ENCODE measurements around the gene DLG2.

Gene DLG2

DNA sequence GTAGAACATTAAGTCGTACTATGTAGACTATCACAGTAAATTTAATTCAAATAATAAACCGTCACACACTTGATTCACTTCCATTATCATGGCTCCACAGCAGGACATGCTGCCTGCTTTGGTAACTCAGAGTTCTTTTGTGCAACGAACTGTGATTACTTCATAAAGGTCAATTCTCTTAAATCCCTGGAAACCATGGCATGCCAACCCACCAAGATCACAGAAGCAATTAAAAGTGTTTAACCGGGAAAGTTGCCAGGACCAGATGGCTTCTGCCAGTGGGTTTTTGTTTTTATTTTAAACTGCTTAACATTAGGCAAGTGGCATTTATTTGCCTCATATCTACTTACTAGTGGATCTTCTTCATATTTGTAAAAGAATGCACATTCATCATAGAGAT, 1162.1 kb downstream of the DLG2 start:
- DNase-seq (ENCODE audit: low read depth), result no peak

DNA sequence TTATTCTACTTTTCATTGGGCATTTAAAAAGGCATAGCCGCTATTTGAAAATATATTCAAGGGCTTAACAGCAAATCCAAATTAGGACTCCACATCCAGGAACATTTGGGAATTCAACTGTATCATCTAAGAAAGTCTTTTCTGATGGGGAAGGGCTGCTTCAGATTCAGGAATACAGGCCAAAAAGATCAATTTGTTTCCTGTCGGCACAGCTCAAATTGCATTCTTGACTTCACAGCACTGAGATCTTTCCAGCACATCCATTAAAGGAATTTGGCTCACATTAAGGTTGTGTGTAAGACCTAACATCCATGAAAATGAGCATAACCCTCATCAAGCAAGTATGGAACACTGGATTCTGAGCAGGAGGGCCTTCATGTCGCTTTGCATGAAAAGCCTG, 1171.5 kb downstream of the DLG2 start:
- DNase-seq (ENCODE audit: low read depth), result no peak

DNA sequence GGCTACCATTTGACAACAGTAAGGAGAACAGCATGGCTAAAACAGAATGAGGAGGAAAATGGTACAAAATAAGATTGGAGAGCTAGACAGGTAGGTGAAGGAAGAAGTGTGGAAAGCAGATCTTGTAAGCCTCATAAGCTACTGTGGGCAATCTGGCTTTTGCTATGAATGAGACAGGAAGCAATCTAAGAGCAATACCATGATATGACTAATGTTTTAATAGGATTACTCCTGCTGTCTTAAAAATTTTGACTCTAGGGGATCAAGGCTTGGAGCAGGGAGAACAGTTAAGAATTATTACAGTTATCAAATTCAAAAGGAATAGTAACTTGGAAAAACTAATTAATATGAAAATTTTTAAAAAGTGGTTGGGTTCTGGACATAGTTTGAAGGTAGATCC, 1174.9 kb downstream of the DLG2 start:
- no peak for DNase-seq (ENCODE audit: low read depth)

DNA sequence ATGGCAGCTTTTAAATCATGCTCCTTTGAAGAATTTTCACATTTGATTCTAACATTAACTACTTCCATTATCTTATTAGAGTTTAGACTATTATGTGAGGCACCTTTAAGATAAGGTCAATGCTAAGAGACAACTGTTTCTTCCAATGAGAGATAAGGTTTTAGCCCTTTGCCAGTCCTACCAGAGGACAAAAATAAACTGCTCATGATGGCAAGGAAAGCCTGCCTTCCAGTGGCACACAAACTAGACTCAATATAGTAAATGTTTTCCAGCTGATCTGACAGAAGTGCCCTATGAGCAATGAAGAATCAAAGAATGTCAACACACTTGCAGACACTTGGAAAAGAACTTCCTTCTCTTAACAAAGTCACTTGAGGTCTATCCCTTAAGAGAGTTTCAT, 1188.6 kb downstream of the DLG2 start:
- DNase-seq (ENCODE audit: low read depth), result no peak

DNA sequence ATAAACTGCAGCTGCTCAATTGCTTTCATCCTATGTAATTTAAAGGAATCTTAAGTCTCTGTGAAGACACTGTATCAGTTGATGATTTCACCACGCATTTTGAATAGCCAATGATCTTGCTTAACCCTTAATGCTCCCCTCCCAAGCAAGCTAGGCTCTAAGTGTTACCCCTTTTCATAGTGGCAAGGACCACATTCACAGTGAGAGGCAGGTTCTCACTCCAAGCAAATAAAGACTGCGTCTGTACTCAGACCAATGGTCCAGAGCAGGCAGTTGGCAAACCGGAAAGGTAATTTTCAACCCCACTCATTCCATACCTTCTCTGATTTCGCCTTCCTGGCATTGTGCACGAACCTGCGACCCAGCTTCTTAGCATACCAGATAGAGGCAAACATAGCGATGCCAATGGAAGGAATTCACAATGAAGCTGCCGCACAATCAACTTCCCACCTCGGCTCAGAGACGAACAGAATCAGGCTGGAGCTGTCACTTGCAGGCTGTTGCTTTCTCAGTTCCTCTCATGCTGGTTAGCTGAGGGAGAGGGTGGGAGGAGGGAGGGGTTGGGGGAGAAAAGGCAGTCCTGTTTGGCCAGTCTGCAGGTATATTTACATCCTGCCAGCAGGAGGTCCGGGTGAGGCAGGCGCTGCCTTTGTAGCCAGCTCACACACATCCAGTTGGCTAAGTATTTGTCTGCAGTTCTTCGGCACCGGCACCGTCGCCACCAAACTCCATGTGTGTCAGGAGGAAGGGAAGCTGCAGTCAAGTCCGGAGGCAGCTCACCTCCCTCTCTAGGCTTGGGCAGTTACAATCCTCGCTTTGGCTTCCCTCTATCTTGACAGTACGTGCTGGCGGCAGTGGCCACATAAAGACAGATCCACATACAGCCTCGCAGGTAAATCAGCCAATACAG, 1189.8 kb downstream of the DLG2 start:
- DNase-seq (ENCODE audit: low read depth), result no peak

DNA sequence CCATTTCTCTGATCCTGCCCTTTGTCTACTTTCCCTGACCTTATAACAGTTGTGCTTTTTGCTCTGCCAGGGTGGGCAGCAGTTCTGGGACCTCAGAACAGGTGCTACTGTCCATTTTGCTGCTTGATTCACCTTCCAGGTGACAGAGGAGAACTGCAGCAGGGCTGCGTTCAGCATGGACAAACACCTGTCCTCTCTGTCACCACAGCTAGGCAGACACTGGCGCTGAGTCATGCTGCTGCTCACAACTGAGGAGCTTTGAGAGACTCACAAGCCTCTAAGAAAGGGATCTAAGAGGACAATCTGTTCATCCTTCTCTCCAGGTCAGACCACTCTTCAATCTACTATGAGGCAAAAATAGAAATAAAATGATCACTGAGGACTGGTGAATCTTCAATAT, 1196.5 kb downstream of the DLG2 start:
- DNase-seq (ENCODE audit: low read depth), result no peak

DNA sequence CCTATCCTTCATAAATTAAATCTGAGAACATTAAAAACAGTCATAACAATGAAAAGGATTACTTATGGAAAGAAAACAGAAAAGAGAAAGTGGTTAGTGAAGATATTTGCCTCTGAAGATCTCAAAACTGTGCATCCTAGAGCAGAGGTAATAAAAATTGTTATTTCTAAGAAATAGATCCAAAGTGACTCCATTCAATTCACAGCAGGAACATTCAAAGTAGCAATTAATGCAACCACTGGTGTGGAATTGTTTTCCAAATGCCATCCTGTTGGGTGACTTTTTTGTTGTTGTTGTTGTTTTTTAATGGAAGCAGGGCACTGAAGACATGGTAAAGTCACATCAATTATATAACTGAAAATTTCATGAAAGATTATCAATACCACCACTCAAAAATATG, 1201.5 kb downstream of the DLG2 start:
- no peak for DNase-seq (ENCODE audit: low read depth)

DNA sequence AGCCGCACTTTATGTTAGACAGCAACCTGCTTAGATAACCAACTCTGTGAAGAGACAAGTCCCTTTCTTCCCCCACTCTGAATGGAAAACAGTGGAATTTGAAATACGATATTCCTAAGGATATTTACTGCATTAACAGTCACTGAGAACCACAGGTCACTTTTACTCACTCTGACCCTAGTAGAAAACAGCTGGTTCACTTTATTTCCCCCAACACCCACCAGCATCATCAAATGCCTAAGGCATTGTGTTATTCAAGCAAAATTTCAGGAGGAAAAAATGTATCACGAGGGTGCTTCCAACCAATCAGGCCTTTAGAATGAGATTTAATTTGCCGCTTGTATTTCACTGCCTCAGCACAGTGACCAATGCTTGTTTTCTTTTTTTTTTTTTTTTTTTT, 1206.9 kb downstream of the DLG2 start:
- DNase-seq (ENCODE audit: low read depth), result no peak

DNA sequence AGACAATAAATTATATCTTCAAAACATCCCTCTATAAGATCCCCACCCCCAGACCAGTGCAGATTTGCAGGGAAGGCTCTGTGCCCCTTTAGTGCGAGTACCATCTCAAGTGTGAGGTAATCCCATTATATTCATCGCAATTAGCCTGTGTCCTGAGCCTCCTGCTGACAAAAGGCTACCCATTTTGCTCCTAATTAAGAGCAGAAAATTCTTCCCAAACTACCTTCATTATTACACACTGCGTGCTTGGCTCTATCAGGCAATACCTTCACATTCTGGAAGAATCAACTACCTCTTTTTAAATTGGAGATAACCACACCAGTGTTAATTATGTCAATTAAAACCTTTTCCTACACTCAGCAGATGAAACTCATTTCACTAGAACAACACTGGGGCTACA, 1207.5 kb downstream of the DLG2 start:
- no peak for DNase-seq (ENCODE audit: low read depth)

DNA sequence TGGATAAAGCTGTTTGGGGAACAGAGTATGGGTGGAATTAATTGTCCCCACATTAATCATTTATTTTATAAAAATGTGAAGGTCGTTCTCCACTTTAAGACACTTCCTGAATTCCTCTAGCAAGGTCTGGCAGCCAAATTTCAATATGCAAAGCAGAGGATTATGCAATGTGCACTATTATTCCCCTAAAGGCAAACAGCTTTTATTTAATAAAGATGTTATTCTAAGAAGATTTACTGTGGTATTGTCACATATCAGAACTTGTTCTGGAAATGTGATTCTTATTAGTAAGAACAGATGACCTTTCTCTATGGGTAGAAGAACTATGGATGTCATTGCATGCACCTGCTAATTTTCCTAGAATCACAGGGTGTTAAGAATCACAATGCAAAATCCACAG, 1212.2 kb downstream of the DLG2 start:
- DNase-seq (ENCODE audit: low read depth), result no peak

DNA sequence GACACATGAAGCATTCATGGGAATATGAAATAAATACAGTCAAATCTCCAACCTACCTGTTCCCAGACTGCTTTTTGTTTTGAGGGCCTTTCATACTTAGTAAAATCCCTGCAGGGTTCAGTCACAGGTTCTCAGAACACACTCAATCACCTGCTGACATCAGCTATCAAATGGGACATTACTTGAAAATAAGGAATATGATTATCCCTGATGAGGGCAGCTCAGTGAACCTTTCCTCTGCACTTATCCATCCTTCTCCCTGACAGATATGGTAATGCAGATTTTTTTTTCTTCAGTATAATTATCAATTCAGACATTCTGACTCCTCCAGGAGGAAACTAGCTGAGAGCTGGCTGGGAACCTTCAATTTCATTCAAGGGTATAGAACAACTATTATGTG, 1213.6 kb downstream of the DLG2 start:
- DNase-seq (ENCODE audit: low read depth), result no peak

DNA sequence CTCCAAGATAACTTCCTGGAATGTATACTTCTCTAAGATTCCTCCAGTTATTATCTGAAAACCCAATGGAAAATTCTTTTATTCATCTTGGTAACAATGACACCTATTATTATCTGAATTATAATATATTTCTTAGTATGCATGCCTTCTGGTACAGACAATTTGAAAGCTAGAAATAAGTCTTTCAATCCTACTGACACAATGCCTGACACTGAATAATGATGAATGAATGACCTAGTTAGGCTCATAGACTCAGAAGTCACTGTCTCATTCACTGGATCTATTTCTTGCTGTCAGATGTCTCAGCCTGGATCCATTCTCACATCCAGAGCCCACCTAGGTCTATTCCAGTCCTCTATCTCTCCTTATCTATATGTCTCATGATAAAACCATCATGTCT, 1214.3 kb downstream of the DLG2 start:
- DNase-seq (ENCODE audit: low read depth), result no peak

DNA sequence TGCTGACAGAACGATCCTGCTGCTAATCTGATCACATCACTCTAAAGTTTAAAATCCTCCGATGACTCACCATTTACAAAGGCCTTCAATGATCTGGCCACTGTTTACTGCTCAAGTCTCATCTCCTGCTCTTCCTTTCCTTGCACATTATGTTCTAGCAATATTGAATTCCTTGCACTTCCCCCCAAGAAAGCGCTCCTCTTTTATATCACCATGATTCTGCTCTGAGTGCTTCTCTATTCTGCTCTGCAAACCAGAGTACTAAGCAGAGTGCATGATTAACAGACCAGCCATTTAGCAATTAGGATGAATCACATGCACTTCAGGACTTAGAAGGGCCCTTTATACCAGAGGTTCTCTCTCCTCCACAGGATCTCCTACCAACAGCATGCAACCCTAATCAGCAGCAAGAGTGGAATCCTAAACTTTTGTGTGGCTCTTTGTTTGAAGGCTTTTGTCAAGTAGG, 1218.2 kb downstream of the DLG2 start:
- DNase-seq (ENCODE audit: low read depth), result no peak

DNA sequence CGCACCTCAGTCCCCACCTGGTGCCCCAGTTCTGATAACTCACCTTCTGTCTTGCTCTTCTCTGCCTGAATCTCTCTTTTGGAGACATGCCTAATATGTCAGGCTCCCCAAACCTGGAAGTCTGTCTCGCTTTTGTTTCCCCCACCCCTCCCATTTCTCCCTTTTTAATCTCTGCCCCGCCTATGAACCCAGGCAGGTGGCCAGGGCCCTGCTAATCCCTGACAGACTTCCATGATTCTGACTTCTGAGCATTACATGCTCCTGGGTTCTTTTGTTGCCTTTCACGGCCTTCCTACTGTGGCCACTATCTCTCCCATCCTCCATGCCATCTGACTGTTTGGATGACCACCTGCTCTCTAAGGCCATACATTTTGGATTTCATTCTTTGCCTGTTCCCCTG, 1220.1 kb downstream of the DLG2 start:
- DNase-seq (ENCODE audit: low read depth), result no peak

DNA sequence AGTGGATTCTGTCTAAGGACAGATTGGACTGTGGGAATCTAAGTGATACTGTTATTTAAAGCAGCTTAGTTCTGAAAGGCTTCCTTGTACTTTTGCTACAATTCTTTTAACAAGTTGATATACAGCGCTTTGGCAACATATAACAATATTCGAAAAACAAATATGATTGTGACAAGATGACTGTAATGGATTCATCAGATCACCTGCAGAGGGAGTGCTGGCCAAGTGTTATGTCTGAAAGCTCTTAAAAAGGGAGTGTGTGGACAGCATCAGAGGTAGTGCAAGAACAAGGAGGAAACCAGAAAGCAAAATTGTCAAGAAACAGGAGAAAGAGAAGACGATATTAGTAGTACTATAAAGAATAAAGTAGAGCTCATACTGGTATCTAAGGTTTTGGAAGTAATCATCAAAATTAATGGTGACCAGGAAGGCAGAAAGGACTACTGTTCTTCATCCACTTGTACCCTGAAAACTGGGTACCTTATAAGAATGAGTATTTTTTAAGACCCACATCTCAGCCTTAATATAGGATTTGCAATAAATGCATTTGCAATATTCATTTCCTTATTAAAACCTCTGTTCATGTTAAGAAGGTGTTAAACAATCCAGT, 1229.0 kb downstream of the DLG2 start:
- DNase-seq (ENCODE audit: low read depth), result no peak

DNA sequence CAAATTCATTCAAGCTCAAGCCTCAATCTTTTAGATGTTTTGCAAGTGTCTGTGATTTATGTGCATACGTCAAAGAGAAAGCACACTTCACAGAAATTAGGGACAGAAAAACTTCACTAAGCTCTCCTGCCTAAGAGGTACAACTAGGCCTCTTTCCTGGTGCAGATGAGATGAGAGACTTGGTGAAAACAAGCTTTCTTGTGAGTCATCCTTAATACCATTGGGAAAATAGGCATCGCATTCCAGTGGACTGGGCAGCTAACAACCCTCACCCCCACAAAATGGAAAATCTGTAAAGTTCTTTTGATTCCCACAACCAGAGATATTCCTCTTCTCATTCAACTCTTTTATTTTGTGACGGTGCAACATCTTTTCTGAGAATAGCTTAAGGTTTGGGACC, 1230.6 kb downstream of the DLG2 start:
- no peak for DNase-seq (ENCODE audit: low read depth)

DNA sequence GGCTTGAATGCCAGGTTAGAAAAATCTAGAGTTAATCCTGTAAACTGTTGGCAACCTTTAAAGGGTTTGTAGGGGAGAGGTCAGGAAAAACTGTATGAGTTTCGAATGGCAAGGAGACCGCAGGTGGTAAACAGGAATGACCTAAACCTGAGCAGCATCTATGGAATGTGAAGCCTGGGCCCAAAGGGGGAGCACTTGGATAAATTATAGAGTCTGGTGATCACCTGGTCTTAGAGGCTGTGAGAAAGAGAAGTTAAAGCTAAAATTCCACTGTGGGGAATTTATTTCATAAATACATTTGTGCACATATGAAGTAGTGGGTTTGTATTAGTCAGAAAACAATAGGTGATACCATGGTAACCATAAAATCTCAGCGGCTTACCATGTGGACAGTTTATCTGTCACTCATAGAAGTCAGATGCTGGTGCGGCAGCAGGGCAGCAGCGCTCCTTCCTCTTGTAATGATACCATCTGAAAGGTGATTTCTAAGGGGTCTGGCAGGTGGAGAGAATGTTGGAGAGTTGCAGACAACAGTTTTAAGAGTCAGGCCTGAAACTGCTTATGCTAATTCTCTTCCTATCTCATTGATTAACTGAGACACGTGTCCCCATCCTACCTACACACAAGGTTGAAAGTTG, 1236.6 kb downstream of the DLG2 start:
- DNase-seq (ENCODE audit: low read depth), result no peak

DNA sequence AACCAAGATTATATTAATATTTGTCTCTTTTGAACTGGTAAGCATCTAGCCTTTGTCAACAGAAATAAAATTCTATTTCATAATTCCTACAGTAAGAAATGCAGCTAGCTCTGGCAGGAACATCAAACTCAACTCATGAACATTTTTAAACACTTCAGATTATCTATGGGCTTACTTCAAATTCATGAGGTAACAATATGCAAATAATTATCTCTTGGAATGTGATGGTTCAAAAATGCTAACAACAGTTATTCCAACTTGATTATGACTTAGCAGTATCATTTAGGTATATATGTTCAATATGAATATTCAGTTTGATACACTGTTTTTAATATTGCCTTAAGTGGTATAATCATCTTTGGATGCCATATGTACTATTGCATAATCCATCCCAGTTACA, 1237.4 kb downstream of the DLG2 start:
- DNase-seq (ENCODE audit: low read depth), result no peak

DNA sequence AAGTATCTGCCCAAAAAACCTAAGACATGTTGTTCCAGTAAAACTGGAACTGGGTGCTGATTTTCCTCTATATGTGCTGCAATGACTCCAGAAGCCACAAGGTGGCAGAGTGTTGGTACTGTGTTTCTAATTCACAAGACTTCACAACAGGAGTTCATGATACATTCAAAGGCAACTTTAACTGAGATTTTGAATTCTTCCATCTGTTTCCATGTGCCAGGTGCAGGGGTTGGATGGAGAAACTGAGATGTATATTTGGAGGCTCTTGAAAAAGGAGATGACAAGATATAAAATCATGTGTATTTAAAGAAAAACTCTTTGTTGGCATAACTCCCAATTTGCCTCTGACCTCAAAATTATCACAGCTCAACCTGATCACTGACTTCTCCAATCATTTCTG, 1242.4 kb downstream of the DLG2 start:
- DNase-seq (ENCODE audit: low read depth), result no peak

DNA sequence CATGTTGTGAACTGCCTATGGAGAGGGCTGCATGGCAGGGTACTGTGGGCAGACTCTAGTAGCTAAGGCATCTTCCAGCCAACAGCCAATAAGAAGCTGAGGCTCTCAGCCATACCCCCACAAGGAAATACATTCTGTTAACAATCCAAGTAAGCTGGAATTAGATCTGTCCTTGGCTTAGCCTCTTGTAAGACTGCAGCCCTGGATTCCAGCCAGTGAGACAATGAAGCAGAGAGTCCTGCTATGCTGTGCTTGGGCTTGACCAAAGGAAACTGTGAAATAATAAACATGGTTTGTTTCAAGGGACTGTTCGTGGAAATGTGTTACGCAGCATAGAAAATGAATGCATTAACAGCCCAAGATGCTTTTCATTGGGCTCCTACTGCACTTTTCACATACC, 1243.6 kb downstream of the DLG2 start:
- DNase-seq (ENCODE audit: low read depth), result no peak

DNA sequence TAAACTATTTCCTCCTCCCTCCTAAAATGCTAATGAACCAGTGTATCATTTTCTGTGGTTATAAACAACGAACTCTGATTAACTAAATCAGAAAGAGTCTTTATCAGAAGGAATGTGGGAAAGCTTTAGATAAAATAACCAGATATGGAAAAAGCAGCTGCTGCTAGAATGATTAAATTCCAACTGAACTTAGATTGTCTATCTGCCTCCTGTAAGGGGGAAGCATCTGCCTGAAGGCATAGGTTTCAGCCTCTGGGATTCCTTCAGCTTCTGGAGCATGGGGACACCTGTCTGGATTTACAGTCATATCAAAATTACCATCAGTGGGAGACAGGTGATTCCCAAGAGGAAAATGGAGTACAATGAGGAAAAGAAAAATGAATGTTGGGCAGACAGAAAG, 1245.5 kb downstream of the DLG2 start:
- DNase-seq (ENCODE audit: low read depth), result no peak

DNA sequence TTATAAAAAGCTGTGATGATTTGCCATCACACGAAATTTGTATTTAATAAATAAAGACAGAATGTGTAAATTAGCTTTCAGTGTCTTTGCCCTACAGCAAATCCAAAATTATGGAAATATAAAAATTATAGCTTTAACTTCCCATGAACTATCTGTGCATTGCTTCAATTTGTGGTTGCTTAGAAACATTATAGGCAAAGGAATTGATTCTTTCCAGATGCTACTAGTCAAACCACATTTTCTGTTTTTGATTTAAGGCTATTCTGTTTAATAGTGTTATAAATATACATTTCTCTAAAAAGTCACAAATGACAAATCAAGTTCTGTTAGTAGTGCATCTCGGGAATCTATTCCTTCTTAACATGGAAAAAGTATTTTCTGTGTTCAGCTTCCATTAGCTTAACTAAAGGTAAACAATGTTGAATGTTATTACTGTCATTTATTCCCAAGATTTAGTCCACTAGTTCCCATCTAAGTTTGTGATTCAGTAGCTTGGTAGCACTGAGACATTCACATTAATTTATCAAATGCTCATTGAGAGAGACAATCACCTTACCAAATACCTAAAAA, 1254.7 kb downstream of the DLG2 start:
- no peak for DNase-seq (ENCODE audit: low read depth)

DNA sequence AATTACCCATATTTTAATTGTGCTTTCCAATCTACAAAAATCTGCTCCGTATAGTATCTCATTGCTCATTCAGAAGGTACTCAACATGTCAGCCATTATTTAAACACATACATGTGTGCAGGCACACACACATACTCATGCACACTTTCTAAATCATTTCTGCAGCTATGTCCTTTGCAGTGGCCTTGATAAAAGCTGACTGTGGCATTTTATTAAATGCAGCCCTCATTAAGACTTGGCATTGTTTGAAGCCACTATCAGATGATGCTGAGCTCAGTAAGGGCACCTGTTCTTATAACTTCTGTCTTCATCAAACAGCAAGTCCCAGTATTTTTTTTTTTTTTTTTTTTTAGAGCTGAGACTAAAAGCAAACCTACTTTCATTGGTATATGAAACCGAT, 1269.1 kb downstream of the DLG2 start:
- DNase-seq (ENCODE audit: low read depth), result no peak

Measured in activated T-helper 1 cell treated with Interleukin-2 at 50 U/mL for 16 hours (primary cell).